IMR-90 (cell line): ENCODE measurements around the gene CCDC116. TPM values are rescaled to one million over a fixed set of nuclear protein-coding genes. Genes with fewer than 3 reads are reported as not detected.

ENCODE experiments used
- ATAC-seq: fragments of 200-7000 bp; cut with Tn5 transposase; 2 replicates; pipeline ENCODE4 v1.9.1; 2020; ENCODE audit warnings: low read depth, mild to moderate bottlenecking, moderate library complexity
- BruUV-seq: library from RNA; stranded (reverse); fragments of 400-500 nt; replicated peaks from 2 replicates; lab custom pipeline; 2021; lab: Mats Ljungman, UMichigan
- CTCF ChIA-PET: fragments of 300-600 bp; formaldehyde crosslinking; extraction: SDS; loops from one replicate; lab custom pipeline; 2021; ENCODE audit warnings: antibody characterized with exemption; lab: Yijun Ruan, JAX
- POLR2A ChIA-PET: fragments of 300-600 bp; sonication (Branson Sonifier 250); formaldehyde crosslinking; loops from one replicate; lab custom pipeline; 2022; ENCODE audit warnings: antibody characterized with exemption; ENCODE audit not compliant: unreplicated experiment; lab: Charles Lee
- DNase-seq: peaks from one replicate; pipeline ENCODE4 v3.0.0; 2013
- H2AFZ ChIP-seq: replicated peaks from 2 replicates; pipeline ENCODE3; 2013; ENCODE audit warnings: low read length, mild to moderate bottlenecking; ENCODE audit not compliant: poor library complexity
- H2AK5ac ChIP-seq: 2 replicates; pipeline ENCODE4 v1.6.1; 2013; ENCODE audit warnings: low read depth, low read length, inconsistent platforms
- H2AK9ac ChIP-seq: replicated peaks from 2 replicates; pipeline ENCODE3; 2013; ENCODE audit warnings: mild to moderate bottlenecking, low read depth, low read length, moderate library complexity; ENCODE audit not compliant: poor library complexity
- H2BK120ac ChIP-seq: 2 replicates; pipeline ENCODE4 v1.6.1; 2013; ENCODE audit warnings: low read depth, low read length, inconsistent platforms
- H2BK15ac ChIP-seq: 3 replicates; pipeline ENCODE4 v1.6.1; 2013; ENCODE audit warnings: low read depth, low read length, inconsistent platforms
- H2BK20ac ChIP-seq: 2 replicates; pipeline ENCODE4 v1.6.1; 2013; ENCODE audit warnings: low read depth, mild to moderate bottlenecking, inconsistent platforms, low read length, moderate library complexity
- H2BK5ac ChIP-seq: 2 replicates; pipeline ENCODE4 v1.6.1; 2013; ENCODE audit warnings: mild to moderate bottlenecking, low read depth, low read length, inconsistent platforms; ENCODE audit not compliant: poor library complexity, severe bottlenecking
- H3K14ac ChIP-seq: replicated peaks from 2 replicates; pipeline ENCODE4 v1.6.1; 2013; ENCODE audit warnings: low read depth, low read length, inconsistent platforms
- H3K18ac ChIP-seq: 2 replicates; pipeline ENCODE4 v1.6.1; 2013; ENCODE audit warnings: low read depth, low read length, control low read depth
- H3K23ac ChIP-seq: 2 replicates; pipeline ENCODE4 v1.6.1; 2013; ENCODE audit warnings: low read depth, low read length, inconsistent platforms
- H3K27ac ChIP-seq: 2 replicates; pipeline ENCODE4 v1.5.1; 2013; ENCODE audit warnings: mild to moderate bottlenecking, control low read depth, low read length; ENCODE audit not compliant: insufficient read depth
- H3K27me3 ChIP-seq: 2 replicates; pipeline ENCODE4 v1.6.1; 2013; ENCODE audit warnings: low read length; ENCODE audit not compliant: control insufficient read depth, insufficient read depth
- H3K36me3 ChIP-seq: 2 replicates; pipeline ENCODE4 v1.6.1; 2013; ENCODE audit warnings: low read length, mixed read lengths; ENCODE audit not compliant: control insufficient read depth, insufficient read depth
- H3K4ac ChIP-seq: 2 replicates; pipeline ENCODE4 v1.6.1; 2013; ENCODE audit warnings: low read depth, low read length, inconsistent platforms
- H3K4me1 ChIP-seq: 2 replicates; pipeline ENCODE4 v1.6.1; 2013; ENCODE audit warnings: low read length, mixed read lengths; ENCODE audit not compliant: control insufficient read depth, insufficient read depth
- H3K4me2 ChIP-seq: 2 replicates; pipeline ENCODE4 v1.6.1; 2013; ENCODE audit warnings: low read depth, mild to moderate bottlenecking, control low read depth, low read length, moderate library complexity
- H3K4me3 ChIP-seq: 2 replicates; pipeline ENCODE4 v1.5.1; 2013; ENCODE audit warnings: low read depth, mild to moderate bottlenecking, control low read depth, low read length, moderate library complexity; ENCODE audit not compliant: insufficient read depth
- H3K56ac ChIP-seq: 2 replicates; pipeline ENCODE4 v1.6.1; 2013; ENCODE audit warnings: low read length, inconsistent platforms; ENCODE audit not compliant: insufficient read depth; ENCODE audit errors: extremely low read depth
- H3K79me1 ChIP-seq, 2 experiments: 2 replicates each; pipeline ENCODE4 v1.6.1; 2013; ENCODE audit warnings: low read length in 2 of 2, inconsistent platforms in 1 of 2, low read depth in 1 of 2
- H3K9ac ChIP-seq: 2 replicates; pipeline ENCODE4 v1.6.1; 2013; ENCODE audit warnings: low read depth, low read length, control low read depth
- H3K9me1 ChIP-seq: 2 replicates; pipeline ENCODE4 v1.6.1; 2013; ENCODE audit warnings: low read length, inconsistent platforms; ENCODE audit not compliant: insufficient read depth
- H3K9me3 ChIP-seq: 2 replicates; pipeline ENCODE4 v1.6.1; 2013; ENCODE audit warnings: low read length; ENCODE audit not compliant: control insufficient read depth, insufficient read depth
- H4K20me1 ChIP-seq: 2 replicates; pipeline ENCODE4 v1.6.1; 2013; ENCODE audit warnings: low read length, inconsistent platforms; ENCODE audit not compliant: insufficient read depth
- H4K5ac ChIP-seq: 2 replicates; pipeline ENCODE4 v1.6.1; 2013; ENCODE audit warnings: mild to moderate bottlenecking, low read depth, low read length, control low read depth
- H4K8ac ChIP-seq, 2 experiments: 2 replicates each; pipeline ENCODE4 v1.6.1; 2013; ENCODE audit warnings: low read depth in 2 of 2, low read length in 2 of 2, control low read depth in 1 of 2, inconsistent platforms in 1 of 2
- H4K91ac ChIP-seq: 2 replicates; pipeline ENCODE4 v1.6.1; 2013; ENCODE audit warnings: low read depth, low read length, inconsistent platforms; ENCODE audit not compliant: insufficient read depth
- CEBPB ChIP-seq: IDR thresholded peaks from 2 replicates; pipeline ENCODE4 v1.6.1; 2012; ENCODE audit warnings: low read depth, low read length, improper control_type of control experiment
- CHD1 ChIP-seq: IDR thresholded peaks from 2 replicates; pipeline ENCODE4 v1.6.1; 2012; ENCODE audit warnings: low read depth, low read length, improper control_type of control experiment
- MAFK ChIP-seq: IDR thresholded peaks from 2 replicates; pipeline ENCODE4 v1.6.1; 2012; ENCODE audit warnings: low read depth, low read length, improper control_type of control experiment
- MAZ ChIP-seq: IDR thresholded peaks from 2 replicates; pipeline ENCODE4 v1.6.1; 2012; ENCODE audit warnings: low read depth, mild to moderate bottlenecking, low read length, improper control_type of control experiment, moderate library complexity, borderline replicate concordance
- POLR2A ChIP-seq: IDR thresholded peaks from 2 replicates; pipeline ENCODE4 v1.6.1; 2012; ENCODE audit warnings: mild to moderate bottlenecking, low read depth, low read length
- RAD21 ChIP-seq: IDR thresholded peaks from 2 replicates; pipeline ENCODE4 v1.6.1; 2012; ENCODE audit warnings: low read length, improper control_type of control experiment
- RCOR1 ChIP-seq: IDR thresholded peaks from 2 replicates; pipeline ENCODE4 v1.6.1; 2012; ENCODE audit warnings: mild to moderate bottlenecking, low read length, improper control_type of control experiment; ENCODE audit not compliant: insufficient replicate concordance
- SMC3 ChIP-seq: fragments of 150-350 bp; IDR thresholded peaks from 2 replicates; pipeline ENCODE4 v1.6.1; 2016; ENCODE audit warnings: low read depth, mild to moderate bottlenecking, antibody characterized with exemption, low read length, moderate library complexity
- WGBS, 2 experiments: methylation state at CpG; one replicate each; pipeline versions ENCODE4 v1.1.5 to v1.1.7; 2013; ENCODE audit warnings: missing lambda C conversion rate in 2 of 2; ENCODE audit not compliant: insufficient read length in 1 of 2; ENCODE audit errors: extremely low coverage in 2 of 2; 5-methylcytosine and 5-hydroxymethylcytosine counted together
- dilution Hi-C: fragments of 300-500 bp; cut with HindIII; formaldehyde crosslinking; loops from one replicate; pipeline ENCODE4 v1.14.3; 2018; ENCODE audit warnings: low sequenced_read_pairs; ENCODE audit not compliant: unreplicated experiment
- in situ Hi-C: fragments of 300-500 bp; cut with MboI; formaldehyde crosslinking; loops from 3 replicates; pipeline ENCODE4 v1.14.3; 2019; ENCODE audit warnings: low sequenced_read_pairs, inconsistent platforms, mixed read lengths
- intact Hi-C: fragments of 100-400 bp; cut with micrococcal nuclease; formaldehyde crosslinking; loops from 2 replicates; pipeline ENCODE4 v1.10.0; 2022
- polyA plus RNA-seq, 3 experiments: library from polyadenylated mRNA; depleted of rRNA; stranded (reverse); fragments of >200 nt; gene quantifications; 2 replicates each; pipeline ENCODE4 v1.2.3, GENCODE V29; 2012; ENCODE audit warnings: low replicate concordance in 1 of 3
- total RNA-seq: library from RNA; depleted of rRNA; stranded (reverse); fragments of >200 nt; gene quantifications from 2 replicates; pipeline ENCODE4 v1.2.3, GENCODE V29; 2012
- TF ChIP-seq, protein P1 (sequence below): conservative IDR thresholded peaks from 2 replicates; pipeline ENCODE4 v1.5.1; 2012; ENCODE audit warnings: mild to moderate bottlenecking, low read depth, low read length, improper control_type of control experiment
- TF ChIP-seq, protein P2 (sequence below): fragments of 150-350 bp; IDR thresholded peaks from 2 replicates; pipeline ENCODE4 v1.6.1; 2017; ENCODE audit warnings: mild to moderate bottlenecking, antibody characterized with exemption, low read length, low read depth
- TF ChIP-seq, protein P3 (sequence below): fragments of 150-350 bp; IDR thresholded peaks from 2 replicates; pipeline ENCODE4 v1.6.1; 2016; ENCODE audit warnings: low read depth, mild to moderate bottlenecking, low read length, moderate library complexity, borderline replicate concordance

The CCDC116 gene
- total and polyA plus RNA-seq, 2 of the 4 experiments (the other 2 are of a cell fraction), result under 0.01 to 0.27 TPM

DNA sequence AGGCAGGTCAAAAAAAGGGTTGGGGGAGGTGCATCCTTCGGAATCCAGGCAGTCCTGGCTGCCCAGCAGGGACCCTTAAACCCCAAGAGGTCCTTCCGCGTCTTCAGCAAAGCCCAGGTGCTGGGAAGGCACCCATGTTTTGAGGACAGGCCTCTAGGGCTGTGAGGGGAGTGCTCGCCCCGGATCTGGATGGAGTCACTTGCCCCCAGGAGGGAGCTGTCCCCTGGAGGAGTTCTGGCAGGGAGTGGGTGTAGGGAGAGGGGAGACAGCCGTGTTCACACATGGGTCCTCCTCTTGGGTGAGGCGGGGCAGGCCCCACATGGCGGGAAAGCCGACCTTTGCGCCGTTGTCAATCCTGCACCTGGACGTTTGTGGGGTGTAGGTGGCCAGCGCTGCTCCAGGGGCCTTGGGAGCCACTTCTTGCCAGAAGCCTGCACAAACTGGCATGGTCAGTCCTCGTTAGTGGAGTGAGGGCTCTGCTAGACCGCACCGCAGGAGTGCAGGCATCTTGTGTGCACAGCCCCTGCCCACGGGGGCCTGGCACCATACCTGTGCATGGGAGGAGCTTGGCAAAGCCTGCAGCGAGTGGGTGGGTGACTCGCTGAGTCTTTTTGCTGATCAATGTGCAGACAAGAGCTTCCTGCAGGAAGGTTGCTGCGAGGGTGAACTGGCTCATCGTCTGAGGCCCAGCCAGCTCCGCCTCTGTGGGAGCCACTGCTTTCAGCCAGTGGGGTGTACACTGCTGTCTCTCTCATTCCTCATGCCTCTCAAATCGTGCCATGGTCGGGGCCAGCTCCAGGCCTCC lies 49.2 kb downstream of the CCDC116 start (continued):
- TF ChIP-seq SMC3, result no peak

DNA sequence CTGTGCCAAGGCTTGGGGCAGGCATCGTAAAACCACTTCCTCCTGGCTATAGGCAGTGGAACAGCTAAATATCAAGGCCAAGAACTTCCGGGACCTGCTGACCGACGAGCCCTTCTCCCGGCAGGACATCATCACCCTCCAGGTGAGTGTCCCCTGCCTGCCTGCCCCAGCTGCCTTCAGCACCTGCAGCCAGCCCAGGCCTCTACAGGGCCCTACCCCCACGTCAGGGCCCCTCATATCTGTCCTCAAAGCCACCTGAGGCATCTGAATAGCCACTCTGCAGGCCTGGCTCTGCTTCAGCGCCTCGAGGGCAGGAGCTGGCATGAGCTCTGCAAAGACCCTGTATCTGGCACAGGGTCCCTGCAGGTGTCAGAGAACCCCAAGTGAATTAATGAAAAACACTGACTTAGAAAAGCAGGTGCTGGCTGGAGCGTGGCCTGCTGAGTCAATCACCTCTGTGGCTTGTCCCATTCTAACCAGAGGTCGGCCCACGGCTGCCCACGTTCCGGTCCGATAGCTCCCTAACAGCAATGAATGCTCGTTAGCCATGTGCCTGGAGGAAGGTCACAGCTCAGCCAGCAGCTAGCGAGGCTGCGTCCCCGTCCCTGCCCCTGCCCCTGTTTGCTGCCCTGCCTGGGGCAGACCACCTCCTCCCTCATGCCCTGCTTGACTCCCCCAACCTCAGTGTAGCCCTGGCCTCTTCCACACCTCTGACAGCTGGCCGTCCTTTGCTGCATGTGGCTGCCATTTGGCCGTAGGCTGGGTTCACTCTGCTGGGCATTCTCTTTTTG lies 50.0 kb downstream of the CCDC116 start:
- no peak overlapping the region for H3K4me2 ChIP-seq
- no peak overlapping the region for H3K4me3 ChIP-seq
- no peak overlapping the region for H3K4ac ChIP-seq
- H3K56ac ChIP-seq, result no peak overlapping the region
- no peak overlapping the region for H3K27ac ChIP-seq
- H3K9me3 ChIP-seq, result no peaks in the 10 kb centered on the region
- peaks cover 2% of the 10 kb centered on the region; the same call in 1 of the 2 replicates for H3K9me1 ChIP-seq
- H2BK120ac ChIP-seq, result no peak overlapping the region
- H2BK20ac ChIP-seq, result no peak overlapping the region
- H4K20me1 ChIP-seq, result no peaks in the 10 kb centered on the region
- no peak overlapping the region for H2BK5ac ChIP-seq
- DNase-seq, result no peak
- H3K9ac ChIP-seq, result no peak overlapping the region
- no TSS peak for BruUV-seq
- in situ Hi-C loops (no loop called here), dilution Hi-C loops (no loop called here), intact Hi-C loops (no loop called here)
- no peak overlapping the region for H2BK15ac ChIP-seq
- POLR2A ChIA-PET, result no interaction called here
- H4K91ac ChIP-seq, result no peak overlapping the region
- no peaks in the 10 kb centered on the region for H3K79me1 ChIP-seq
- no peak overlapping the region for H4K5ac ChIP-seq
- no peak for ATAC-seq
- CTCF ChIA-PET, result no interaction called here
- no peak overlapping the region for H3K18ac ChIP-seq
- 98% methylated on average over 9 of the region's 20 CpGs; no CpG with 5 or more reads in 1 of the 2 experiments for WGBS, 2 experiments
- H2AK9ac ChIP-seq, result no peak overlapping the region
- no peak overlapping the region for H2AK5ac ChIP-seq
- no peak overlapping the region for H3K23ac ChIP-seq
- no peak overlapping the region for H2AFZ ChIP-seq
- no peaks in the 10 kb centered on the region for H3K4me1 ChIP-seq
- no peaks in the 10 kb centered on the region for H3K27me3 ChIP-seq
- no peak overlapping the region for H3K14ac ChIP-seq
- H4K8ac ChIP-seq, result no peak overlapping the region
- H3K36me3 ChIP-seq, result peaks cover 51% of the 10 kb centered on the region
- TF ChIP-seq, protein P1, sequence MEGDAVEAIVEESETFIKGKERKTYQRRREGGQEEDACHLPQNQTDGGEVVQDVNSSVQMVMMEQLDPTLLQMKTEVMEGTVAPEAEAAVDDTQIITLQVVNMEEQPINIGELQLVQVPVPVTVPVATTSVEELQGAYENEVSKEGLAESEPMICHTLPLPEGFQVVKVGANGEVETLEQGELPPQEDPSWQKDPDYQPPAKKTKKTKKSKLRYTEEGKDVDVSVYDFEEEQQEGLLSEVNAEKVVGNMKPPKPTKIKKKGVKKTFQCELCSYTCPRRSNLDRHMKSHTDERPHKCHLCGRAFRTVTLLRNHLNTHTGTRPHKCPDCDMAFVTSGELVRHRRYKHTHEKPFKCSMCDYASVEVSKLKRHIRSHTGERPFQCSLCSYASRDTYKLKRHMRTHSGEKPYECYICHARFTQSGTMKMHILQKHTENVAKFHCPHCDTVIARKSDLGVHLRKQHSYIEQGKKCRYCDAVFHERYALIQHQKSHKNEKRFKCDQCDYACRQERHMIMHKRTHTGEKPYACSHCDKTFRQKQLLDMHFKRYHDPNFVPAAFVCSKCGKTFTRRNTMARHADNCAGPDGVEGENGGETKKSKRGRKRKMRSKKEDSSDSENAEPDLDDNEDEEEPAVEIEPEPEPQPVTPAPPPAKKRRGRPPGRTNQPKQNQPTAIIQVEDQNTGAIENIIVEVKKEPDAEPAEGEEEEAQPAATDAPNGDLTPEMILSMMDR, result no peak
- TF ChIP-seq, protein P2, sequence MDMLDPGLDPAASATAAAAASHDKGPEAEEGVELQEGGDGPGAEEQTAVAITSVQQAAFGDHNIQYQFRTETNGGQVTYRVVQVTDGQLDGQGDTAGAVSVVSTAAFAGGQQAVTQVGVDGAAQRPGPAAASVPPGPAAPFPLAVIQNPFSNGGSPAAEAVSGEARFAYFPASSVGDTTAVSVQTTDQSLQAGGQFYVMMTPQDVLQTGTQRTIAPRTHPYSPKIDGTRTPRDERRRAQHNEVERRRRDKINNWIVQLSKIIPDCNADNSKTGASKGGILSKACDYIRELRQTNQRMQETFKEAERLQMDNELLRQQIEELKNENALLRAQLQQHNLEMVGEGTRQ, result no peak
- TF ChIP-seq, protein P3, sequence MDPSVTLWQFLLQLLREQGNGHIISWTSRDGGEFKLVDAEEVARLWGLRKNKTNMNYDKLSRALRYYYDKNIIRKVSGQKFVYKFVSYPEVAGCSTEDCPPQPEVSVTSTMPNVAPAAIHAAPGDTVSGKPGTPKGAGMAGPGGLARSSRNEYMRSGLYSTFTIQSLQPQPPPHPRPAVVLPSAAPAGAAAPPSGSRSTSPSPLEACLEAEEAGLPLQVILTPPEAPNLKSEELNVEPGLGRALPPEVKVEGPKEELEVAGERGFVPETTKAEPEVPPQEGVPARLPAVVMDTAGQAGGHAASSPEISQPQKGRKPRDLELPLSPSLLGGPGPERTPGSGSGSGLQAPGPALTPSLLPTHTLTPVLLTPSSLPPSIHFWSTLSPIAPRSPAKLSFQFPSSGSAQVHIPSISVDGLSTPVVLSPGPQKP, result no peak
- no peak for TF ChIP-seq MAFK
- no peak for TF ChIP-seq CHD1
- TF ChIP-seq RAD21, result no peak
- TF ChIP-seq RCOR1, result no peak
- TF ChIP-seq CEBPB, result no peak
- TF ChIP-seq MAZ, result no peak
- no peak for TF ChIP-seq POLR2A
